Sciatic nerve (tissue), 2 donors: Measurements from ENCODE around the gene TBX5. TPM values are rescaled to one million over a fixed set of nuclear protein-coding genes. Genes with fewer than 3 reads are reported as not detected.

Source experiments
- ATAC-seq: fragments of 200-7000 bp; cut with Tn5 transposase; one replicate; pipeline ENCODE4 v1.9.1; 2020; ENCODE audit warnings: mild to moderate bottlenecking, moderate library complexity
- DNase-seq: peaks from one replicate; pipeline ENCODE4 v3.0.0-alpha.2; 2020; ENCODE audit warnings: low spot score
- intact Hi-C: fragments of 100-400 bp; cut with DNase I; formaldehyde crosslinking; loops from one replicate; pipeline ENCODE4 v1.14.2; 2022
- total RNA-seq: library from RNA; stranded (reverse); fragmentation: NEBNext Ultra II Directional; extraction: Animal tissue kit (Norgen Biotek cat#: 25700); gene quantifications from one replicate; pipeline ENCODE4 v1.2.1, GENCODE V29; 2021
- donor health status: DM: no; HTN: no; CAD: no.
- donor health status: DM: no; HTN: no; CAD: no.

The TBX5 gene
- total RNA-seq, 1 donor from 2014 or later, result not detected

- no peak for ATAC-seq
- intact Hi-C loops, result no loop called here
- no peak for DNase-seq
Observed at GRCh38 chr12:114438635-114439256, 32.8 kb upstream of the TBX5 start.

- intact Hi-C loops, result no loop called here
- ATAC-seq (no peak), DNase-seq (no peak)
Observed at GRCh38 chr12:114434341-114434740, 28.4 kb upstream of the TBX5 start.

- no peak for ATAC-seq
- intact Hi-C loops, result no loop called here
Observed at GRCh38 chr12:114431902-114432301, 26.0 kb upstream of the TBX5 start.

GRCh38 chr12:114430306-114430705, 24.4 kb upstream of the TBX5 start:
- DNase-seq, result no peak
- intact Hi-C loops, result no loop called here
- ATAC-seq, result no peak

More at GRCh38 chr12:114431902-114432301, 26.0 kb upstream of the TBX5 start:
- DNase-seq, result no peak

- no peak for ATAC-seq
- intact Hi-C loops, result no loop called here
- DNase-seq, result no peak
Observed at GRCh38 chr12:114425031-114425626, 19.2 kb upstream of the TBX5 start.

- intact Hi-C loops, result no loop called here
- DNase-seq, result no peak
- no peak for ATAC-seq
Observed at GRCh38 chr12:114420944-114421335, 15.0 kb upstream of the TBX5 start.

GRCh38 chr12:114420182-114420943, 14.4 kb upstream of the TBX5 start:
- no peak for ATAC-seq
- intact Hi-C loops, result no loop called here
- DNase-seq, result no peak

- ATAC-seq, result no peak
- no peak for DNase-seq
- intact Hi-C loops, result no loop called here
Observed at GRCh38 chr12:114416028-114416427, 10.1 kb upstream of the TBX5 start.

GRCh38 chr12:114415525-114415868, 9.6 kb upstream of the TBX5 start:
- DNase-seq (no peak), ATAC-seq (no peak)
- intact Hi-C loops, result no loop called here

GRCh38 chr12:114414866-114415524, 9.1 kb upstream of the TBX5 start:
- ATAC-seq, result no peak
- intact Hi-C loops, result no loop called here

GRCh38 chr12:114414031-114414865, 8.3 kb upstream of the TBX5 start:
- DNase-seq, result no peak
- intact Hi-C loops, result no loop called here
- no peak for ATAC-seq

More at GRCh38 chr12:114414866-114415524, 9.1 kb upstream of the TBX5 start:
- no peak for DNase-seq

- ATAC-seq (no peak), DNase-seq (no peak)
- intact Hi-C loops, result no loop called here
Observed at GRCh38 chr12:114412825-114413749, 7.1 kb upstream of the TBX5 start.

- ATAC-seq (no peak), DNase-seq (no peak)
- intact Hi-C loops, result no loop called here
Observed at GRCh38 chr12:114412307-114412706, 6.4 kb upstream of the TBX5 start.

GRCh38 chr12:114411071-114411837, 5.3 kb upstream of the TBX5 start:
- intact Hi-C loops, result no loop called here
- no peak for DNase-seq
- no peak for ATAC-seq

GRCh38 chr12:114409852-114410600, 4.1 kb upstream of the TBX5 start:
- intact Hi-C loops, result no loop called here
- ATAC-seq, result no peak

More at GRCh38 chr12:114409852-114410600, 4.1 kb upstream of the TBX5 start:
- no peak for DNase-seq
